A549 (cell line): ENCODE results near the gene SMG9. TPM values are rescaled to one million over a fixed set of nuclear protein-coding genes. Genes with fewer than 3 reads are reported as not detected.

ENCODE experiments used
- ATAC-seq, 2 experiments: fragments of 200-7000 bp in 1 of 2; fragments of >200 bp in 1 of 2; cut with Nextera tagmentation in 1 of 2; cut with Tn5 transposase in 1 of 2; 3 replicates each; pipeline versions ENCODE4 v1.8.0 to v1.9.1; 2018 to 2020; ENCODE audit warnings: mild to moderate bottlenecking in 1 of 2, moderate library complexity in 1 of 2
- CTCF ChIA-PET: fragments of 300-600 bp; sonication (Branson Sonifier 250); formaldehyde crosslinking; extraction: SDS; loops from one replicate; lab custom pipeline; 2021; ENCODE audit warnings: antibody characterized with exemption, inconsistent platforms; lab: Yijun Ruan, JAX
- POLR2A ChIA-PET: fragments of 350-600 bp; formaldehyde crosslinking; extraction: SDS; loops from one replicate; lab custom pipeline; 2021; ENCODE audit warnings: antibody characterized with exemption, inconsistent platforms; lab: Yijun Ruan, JAX
- DNase-seq, 2 experiments: peaks; one replicate each; pipeline versions ENCODE4 v3.0.0 to v3.0.0-alpha.2; 2011 to 2016; ENCODE audit warnings: low read depth in 1 of 2, low spot score in 1 of 2
- FAIRE-seq: peaks from 2 replicates; lab custom pipeline; 2011; peaks lifted over from hg19 to GRCh38; lab: Jason Lieb, UNC
- H3K27ac ChIP-seq, 2 experiments: fragments of >200 bp; sonication (Bioruptor Twin); formaldehyde crosslinking; 3 replicates each; pipeline ENCODE4 v1.5.1; 2016 to 2017
- H3K4me1 ChIP-seq: fragments of >200 bp; sonication (Bioruptor Twin); formaldehyde crosslinking; 3 replicates; pipeline ENCODE4 v1.6.1; 2016
- H3K4me2 ChIP-seq: fragments of >200 bp; sonication (Bioruptor Twin); formaldehyde crosslinking; 3 replicates; pipeline ENCODE4 v1.6.1; 2016
- H3K4me3 ChIP-seq: fragments of >200 bp; sonication (Bioruptor Twin); formaldehyde crosslinking; 3 replicates; pipeline ENCODE4 v1.5.1; 2016
- H3K9me3 ChIP-seq: fragments of >200 bp; sonication (Bioruptor Twin); formaldehyde crosslinking; 3 replicates; pipeline ENCODE4 v1.6.1; 2016
- BHLHE40 ChIP-seq: IDR thresholded peaks from 2 replicates; pipeline ENCODE4 v1.6.1; 2012; ENCODE audit warnings: low read depth, low read length, inconsistent platforms
- EHF ChIP-seq: fragments of 250-450 bp; sonication (Bioruptor Pico); IDR thresholded peaks from 2 replicates; pipeline ENCODE4 v1.5.0; 2020; ENCODE audit warnings: mild to moderate bottlenecking
- EHMT2 ChIP-seq: fragments of 200-600 bp; sonication (generic); IDR thresholded peaks from 2 replicates; pipeline ENCODE4 v1.6.1; 2016; ENCODE audit warnings: antibody characterized with exemption, low read depth, mild to moderate bottlenecking, moderate library complexity
- EP300 ChIP-seq, 2 experiments: fragments of >200 bp; sonication (Bioruptor Twin); formaldehyde crosslinking; IDR thresholded peaks; 2 replicates in 1 of 2; 3 replicates in 1 of 2; pipeline ENCODE4 v1.6.1; 2016 to 2017
- FOXS1 ChIP-seq: fragments of 250-450 bp; sonication (Bioruptor Pico); IDR thresholded peaks from 2 replicates; pipeline ENCODE4 v1.5.0; 2020; ENCODE audit warnings: mild to moderate bottlenecking, moderate library complexity
- GATA3 ChIP-seq: IDR thresholded peaks from 2 replicates; pipeline ENCODE4 v1.6.1; 2012; ENCODE audit warnings: borderline replicate concordance
- HEYL ChIP-seq: fragments of 250-450 bp; sonication (Bioruptor Pico); IDR thresholded peaks from 2 replicates; pipeline ENCODE4 v1.8.0; 2021; ENCODE audit warnings: mild to moderate bottlenecking, moderate library complexity
- HOXB13 ChIP-seq: fragments of 250-450 bp; sonication (Bioruptor Pico); IDR thresholded peaks from 2 replicates; pipeline ENCODE4 v1.5.0; 2020; ENCODE audit warnings: low read depth, mild to moderate bottlenecking, moderate library complexity
- HOXB5 ChIP-seq: fragments of 250-450 bp; sonication (Bioruptor Pico); IDR thresholded peaks from 2 replicates; pipeline ENCODE4 v1.5.0; 2020; ENCODE audit warnings: mild to moderate bottlenecking, moderate library complexity
- JUN ChIP-seq, 2 experiments: fragments of >200 bp; sonication (Bioruptor Twin); formaldehyde crosslinking; IDR thresholded peaks; 2 replicates in 1 of 2; 3 replicates in 1 of 2; pipeline ENCODE4 v1.6.1; 2016 to 2017
- KDM5A ChIP-seq: fragments of 200-600 bp; sonication (generic); IDR thresholded peaks from 2 replicates; pipeline ENCODE4 v1.6.1; 2016; ENCODE audit warnings: antibody characterized with exemption, mild to moderate bottlenecking
- NPAS2 ChIP-seq: fragments of 250-450 bp; sonication (Bioruptor Pico); IDR thresholded peaks from 2 replicates; pipeline ENCODE4 v1.8.0; 2022; ENCODE audit warnings: mild to moderate bottlenecking, moderate library complexity, borderline replicate concordance
- POLR2A ChIP-seq: IDR thresholded peaks from 2 replicates; pipeline ENCODE4 v1.6.1; 2012; ENCODE audit warnings: mild to moderate bottlenecking, low read length
- RAD21 ChIP-seq, 2 experiments: fragments of >200 bp in 1 of 2; sonication (Bioruptor Twin) in 1 of 2; formaldehyde crosslinking in 1 of 2; IDR thresholded peaks in 1 of 2; conservative IDR thresholded peaks in 1 of 2; 2 replicates in 1 of 2; 3 replicates in 1 of 2; pipeline ENCODE4 v1.6.1; 2012 to 2018; ENCODE audit warnings: inconsistent platforms in 1 of 2
- RNF2 ChIP-seq: fragments of 200-600 bp; sonication (generic); IDR thresholded peaks from 2 replicates; pipeline ENCODE4 v1.6.1; 2016; ENCODE audit warnings: low read depth, mild to moderate bottlenecking, antibody characterized with exemption, moderate library complexity, borderline replicate concordance
- ZNF302 ChIP-seq: fragments of 250-450 bp; sonication (Bioruptor Pico); IDR thresholded peaks from 2 replicates; pipeline ENCODE4 v1.9.0; 2021; ENCODE audit warnings: inconsistent platforms, mild to moderate bottlenecking, moderate library complexity
- ZSCAN20 ChIP-seq: fragments of 250-450 bp; sonication (Bioruptor Pico); IDR thresholded peaks from 2 replicates; pipeline ENCODE4 v1.8.0; 2022; ENCODE audit warnings: mild to moderate bottlenecking, moderate library complexity
- WGBS: methylation state at CpG from one replicate; pipeline ENCODE4 v1.1.6; 2017; ENCODE audit errors: missing lambda C conversion rate; 5-methylcytosine and 5-hydroxymethylcytosine counted together
- polyA plus RNA-seq, 4 experiments: library from polyadenylated mRNA; depleted of rRNA in 3 of 4; stranded (reverse); fragments of >200 nt; fragmentation: RNase III in 1 of 4; extraction: RNeasy Plus Mini Kit Qiagen cat#74134 plus additional on column Dnase treatment in 1 of 4; gene quantifications; 2 replicates in 3 of 4; 3 replicates in 1 of 4; pipeline ENCODE4 v1.2.3, GENCODE V29; 2011 to 2017
- TF ChIP-seq, protein P1 (sequence below): fragments of 200-600 bp; sonication (generic); IDR thresholded peaks from 2 replicates; pipeline ENCODE4 v1.6.1; 2016; ENCODE audit warnings: antibody characterized with exemption, mild to moderate bottlenecking, moderate library complexity
- TF ChIP-seq, protein P2 (sequence below): fragments of >200 bp; sonication (Bioruptor Twin); formaldehyde crosslinking; IDR thresholded peaks from 2 replicates; pipeline ENCODE4 v1.6.1; 2016
- TF ChIP-seq, protein P3 (sequence below): IDR thresholded peaks from 2 replicates; pipeline ENCODE4 v1.6.1; 2012; ENCODE audit warnings: low read depth, borderline replicate concordance
- TF ChIP-seq, protein P4 (sequence below): fragments of >200 bp; sonication (Bioruptor Twin); formaldehyde crosslinking; IDR thresholded peaks from 3 replicates; pipeline ENCODE4 v1.5.1; 2016
- TF ChIP-seq, protein P5 (sequence below): IDR thresholded peaks from 2 replicates; pipeline ENCODE4 v1.6.1; 2012

SMG9 gene
- polyA plus RNA-seq, 2 of the 4 experiments (the other 2 are of a cell fraction), result 14.2 to 44.2 TPM

DNA sequence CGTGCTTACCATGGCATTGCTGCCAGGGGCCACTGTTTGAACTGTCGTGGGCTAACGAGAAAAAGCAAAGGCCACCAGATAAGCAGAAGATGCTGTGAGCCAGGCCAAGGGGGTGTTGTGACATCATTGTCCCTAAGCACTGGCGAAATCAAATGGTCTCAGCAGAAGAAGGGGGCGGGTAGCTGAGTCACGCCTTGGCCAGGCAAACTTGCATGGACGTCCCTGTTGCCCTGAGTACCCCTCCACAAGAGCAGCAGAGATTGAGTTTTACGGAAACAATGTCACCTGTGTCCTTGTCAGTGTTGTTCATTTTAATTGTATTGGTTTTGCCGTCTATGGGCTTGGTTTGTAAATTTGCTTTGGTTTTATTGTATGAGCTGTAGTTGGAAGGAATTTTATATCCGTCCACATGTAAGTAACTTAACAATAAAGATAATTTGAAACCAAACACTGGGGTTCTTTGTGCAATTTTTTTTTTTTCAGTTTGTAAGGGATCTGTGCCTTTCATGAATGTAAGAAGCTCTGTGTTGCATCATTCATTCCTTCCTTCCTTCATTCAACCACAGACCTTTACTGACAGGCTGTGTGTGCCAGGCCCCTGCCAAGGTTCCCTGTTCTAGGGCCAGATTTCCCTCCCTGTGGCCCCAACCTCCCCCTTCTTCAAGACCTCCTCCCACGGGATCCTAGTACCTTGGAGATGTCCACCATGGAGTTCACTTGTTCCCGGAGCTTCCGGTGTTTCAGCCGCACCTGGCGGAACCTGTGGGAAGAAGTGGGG, 13.7 kb upstream of the SMG9 start:
- WGBS, result 81% methylated on average over 15 of the region's 15 CpGs

DNA sequence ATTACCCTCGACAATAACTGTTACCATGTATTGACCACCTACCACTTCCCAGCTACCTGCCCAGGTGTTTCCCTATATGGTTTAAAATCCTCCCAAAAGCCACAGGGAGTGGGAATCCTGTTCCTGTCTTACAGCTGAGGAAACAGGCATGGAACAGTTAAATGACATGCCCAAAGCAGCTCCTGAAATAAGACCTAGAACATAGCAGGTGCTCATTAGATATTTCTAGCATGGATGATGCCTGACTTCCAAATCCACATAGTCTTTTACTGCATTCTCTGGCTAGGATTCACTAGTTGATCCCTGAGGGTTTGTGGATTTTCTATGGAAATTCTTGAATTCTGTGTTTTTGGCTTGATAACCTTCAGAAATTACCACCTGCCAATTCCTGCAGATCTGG, 13.1 kb upstream of the SMG9 start:
- CTCF ChIA-PET, result interaction anchor here (0.9 to 22.3 kb wide), 12 partner anchors 8 to 157 kb away, joined by 3 to 565 read pairs (median 4); partner anchors contain the start of genes KCNN4, PLAUR and SMG9
- POLR2A ChIA-PET, result interaction anchor here (1.2 to 2.0 kb wide), 2 partner anchors 13 to 14 kb away, joined by 3 to 8 read pairs; partner anchors contain the start of gene SMG9
- no peak for TF ChIP-seq NPAS2 (CRISPR knock-in tag)
- no peak for TF ChIP-seq JUN (IDR thresholded peaks at IDR 0.05)
- no peak for TF ChIP-seq HEYL
- no peak for TF ChIP-seq EP300 (IDR thresholded peaks at IDR 0.05)
- TF ChIP-seq BHLHE40, result no peak
- TF ChIP-seq EHF (CRISPR knock-in tag), result no peak
- TF ChIP-seq RAD21 (conservative IDR thresholded peaks at IDR 0.05 in 1 of 2, IDR thresholded peaks at IDR 0.05 in 1 of 2), result no peak
- TF ChIP-seq FOXS1, result no peak
- no peak for TF ChIP-seq ZSCAN20 (CRISPR knock-in tag)
- TF ChIP-seq, protein P1, sequence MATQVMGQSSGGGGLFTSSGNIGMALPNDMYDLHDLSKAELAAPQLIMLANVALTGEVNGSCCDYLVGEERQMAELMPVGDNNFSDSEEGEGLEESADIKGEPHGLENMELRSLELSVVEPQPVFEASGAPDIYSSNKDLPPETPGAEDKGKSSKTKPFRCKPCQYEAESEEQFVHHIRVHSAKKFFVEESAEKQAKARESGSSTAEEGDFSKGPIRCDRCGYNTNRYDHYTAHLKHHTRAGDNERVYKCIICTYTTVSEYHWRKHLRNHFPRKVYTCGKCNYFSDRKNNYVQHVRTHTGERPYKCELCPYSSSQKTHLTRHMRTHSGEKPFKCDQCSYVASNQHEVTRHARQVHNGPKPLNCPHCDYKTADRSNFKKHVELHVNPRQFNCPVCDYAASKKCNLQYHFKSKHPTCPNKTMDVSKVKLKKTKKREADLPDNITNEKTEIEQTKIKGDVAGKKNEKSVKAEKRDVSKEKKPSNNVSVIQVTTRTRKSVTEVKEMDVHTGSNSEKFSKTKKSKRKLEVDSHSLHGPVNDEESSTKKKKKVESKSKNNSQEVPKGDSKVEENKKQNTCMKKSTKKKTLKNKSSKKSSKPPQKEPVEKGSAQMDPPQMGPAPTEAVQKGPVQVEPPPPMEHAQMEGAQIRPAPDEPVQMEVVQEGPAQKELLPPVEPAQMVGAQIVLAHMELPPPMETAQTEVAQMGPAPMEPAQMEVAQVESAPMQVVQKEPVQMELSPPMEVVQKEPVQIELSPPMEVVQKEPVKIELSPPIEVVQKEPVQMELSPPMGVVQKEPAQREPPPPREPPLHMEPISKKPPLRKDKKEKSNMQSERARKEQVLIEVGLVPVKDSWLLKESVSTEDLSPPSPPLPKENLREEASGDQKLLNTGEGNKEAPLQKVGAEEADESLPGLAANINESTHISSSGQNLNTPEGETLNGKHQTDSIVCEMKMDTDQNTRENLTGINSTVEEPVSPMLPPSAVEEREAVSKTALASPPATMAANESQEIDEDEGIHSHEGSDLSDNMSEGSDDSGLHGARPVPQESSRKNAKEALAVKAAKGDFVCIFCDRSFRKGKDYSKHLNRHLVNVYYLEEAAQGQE, result no peak
- TF ChIP-seq HOXB13 (CRISPR knock-in tag), result no peak
- TF ChIP-seq, protein P2, sequence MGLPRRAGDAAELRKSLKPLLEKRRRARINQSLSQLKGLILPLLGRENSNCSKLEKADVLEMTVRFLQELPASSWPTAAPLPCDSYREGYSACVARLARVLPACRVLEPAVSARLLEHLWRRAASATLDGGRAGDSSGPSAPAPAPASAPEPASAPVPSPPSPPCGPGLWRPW, result no peak
- no peak for FAIRE-seq
- DNase-seq, result no peak
- H3K4me1 ChIP-seq, result peaks cover 38% of the 10 kb centered on the region
- H3K27ac ChIP-seq, result no peak overlapping the region
- H3K4me3 ChIP-seq, result no peak overlapping the region
- H3K9me3 ChIP-seq, result no peaks in the 10 kb centered on the region
- no peak overlapping the region for H3K4me2 ChIP-seq
- 100% methylated on average over 1 of the region's 1 CpG for WGBS
- ATAC-seq, result no peak

More for the DNA sequence above, 13.7 kb upstream of the SMG9 start:
- DNase-seq (no peak), ATAC-seq (no peak), FAIRE-seq (no peak)
- no peak overlapping the region for H3K27ac ChIP-seq
- H3K4me2 ChIP-seq, result no peak overlapping the region
- H3K9me3 ChIP-seq, result no peaks in the 10 kb centered on the region
- TF ChIP-seq RNF2, result no peak
- TF ChIP-seq, protein P3, sequence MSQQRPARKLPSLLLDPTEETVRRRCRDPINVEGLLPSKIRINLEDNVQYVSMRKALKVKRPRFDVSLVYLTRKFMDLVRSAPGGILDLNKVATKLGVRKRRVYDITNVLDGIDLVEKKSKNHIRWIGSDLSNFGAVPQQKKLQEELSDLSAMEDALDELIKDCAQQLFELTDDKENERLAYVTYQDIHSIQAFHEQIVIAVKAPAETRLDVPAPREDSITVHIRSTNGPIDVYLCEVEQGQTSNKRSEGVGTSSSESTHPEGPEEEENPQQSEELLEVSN, result no peak
- TF ChIP-seq EHMT2, result no peak
- TF ChIP-seq HOXB5 (CRISPR knock-in tag), result no peak
- TF ChIP-seq, protein P4, sequence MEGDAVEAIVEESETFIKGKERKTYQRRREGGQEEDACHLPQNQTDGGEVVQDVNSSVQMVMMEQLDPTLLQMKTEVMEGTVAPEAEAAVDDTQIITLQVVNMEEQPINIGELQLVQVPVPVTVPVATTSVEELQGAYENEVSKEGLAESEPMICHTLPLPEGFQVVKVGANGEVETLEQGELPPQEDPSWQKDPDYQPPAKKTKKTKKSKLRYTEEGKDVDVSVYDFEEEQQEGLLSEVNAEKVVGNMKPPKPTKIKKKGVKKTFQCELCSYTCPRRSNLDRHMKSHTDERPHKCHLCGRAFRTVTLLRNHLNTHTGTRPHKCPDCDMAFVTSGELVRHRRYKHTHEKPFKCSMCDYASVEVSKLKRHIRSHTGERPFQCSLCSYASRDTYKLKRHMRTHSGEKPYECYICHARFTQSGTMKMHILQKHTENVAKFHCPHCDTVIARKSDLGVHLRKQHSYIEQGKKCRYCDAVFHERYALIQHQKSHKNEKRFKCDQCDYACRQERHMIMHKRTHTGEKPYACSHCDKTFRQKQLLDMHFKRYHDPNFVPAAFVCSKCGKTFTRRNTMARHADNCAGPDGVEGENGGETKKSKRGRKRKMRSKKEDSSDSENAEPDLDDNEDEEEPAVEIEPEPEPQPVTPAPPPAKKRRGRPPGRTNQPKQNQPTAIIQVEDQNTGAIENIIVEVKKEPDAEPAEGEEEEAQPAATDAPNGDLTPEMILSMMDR, result no peak
- no peak for TF ChIP-seq GATA3
- TF ChIP-seq, protein P5, sequence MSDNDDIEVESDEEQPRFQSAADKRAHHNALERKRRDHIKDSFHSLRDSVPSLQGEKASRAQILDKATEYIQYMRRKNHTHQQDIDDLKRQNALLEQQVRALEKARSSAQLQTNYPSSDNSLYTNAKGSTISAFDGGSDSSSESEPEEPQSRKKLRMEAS, result no peak
- TF ChIP-seq KDM5A, result no peak
- TF ChIP-seq ZNF302 (CRISPR knock-in tag), result no peak
- no peak for TF ChIP-seq POLR2A
- TF ChIP-seq NPAS2 (CRISPR knock-in tag), result no peak
- TF ChIP-seq FOXS1, result no peak
- TF ChIP-seq, protein P1, result no peak
- TF ChIP-seq, all 56 proteins: peak for 0
- CTCF ChIA-PET, result interaction anchor here (0.9 to 22.3 kb wide), 8 partner anchors 9 to 141 kb away, joined by 3 to 565 read pairs (median 6); partner anchors contain the start of genes KCNN4, PLAUR and SMG9
- Histone ChIP-seq H3K4me3 (no peak overlapping the region), H3K4me1 (peaks cover 34% of the 10 kb centered on the region)
- POLR2A ChIA-PET, result interaction anchor here (1.4 kb wide), 1 partner anchor 14 kb away, joined by 5 read pairs; the partner anchor contains the start of gene SMG9
